A673 (cell line): ENCODE results near the gene DHRS12.

Source experiments
- CTCF ChIP-seq: fragments of 300-800, 200-600 bp; sonication (generic); conservative IDR thresholded peaks from 2 replicates; pipeline ENCODE4 v1.5.1; 2017; ENCODE audit warnings: low read depth, mild to moderate bottlenecking, antibody characterized with exemption, low read length, moderate library complexity, mixed read lengths
- EZH2 ChIP-seq: fragments of 200-600 bp; sonication (generic); IDR thresholded peaks from 2 replicates; pipeline ENCODE4 v1.6.1; 2017; ENCODE audit warnings: borderline replicate concordance, low read depth, mild to moderate bottlenecking, mixed read lengths, antibody characterized with exemption, low read length; ENCODE audit not compliant: poor library complexity, severe bottlenecking

GRCh38 chr13:51739027-51739764 lies 64.8 kb downstream of the DHRS12 start:
- no peak for TF ChIP-seq CTCF
- TF ChIP-seq EZH2: no peak
